NCI-H2081 (cell line): ENCODE measurements around the gene SPHK1.

Experiments
- DNase-seq, 2 experiments: peaks; one replicate each; lab custom pipeline; 2025; lab: John Stamatoyannopoulos, UW

The SPHK1 gene

GRCh38 chr17:76433693-76434092 lies 49.3 kb downstream of the SPHK1 start:
- DNase-seq: no peak

DNA sequence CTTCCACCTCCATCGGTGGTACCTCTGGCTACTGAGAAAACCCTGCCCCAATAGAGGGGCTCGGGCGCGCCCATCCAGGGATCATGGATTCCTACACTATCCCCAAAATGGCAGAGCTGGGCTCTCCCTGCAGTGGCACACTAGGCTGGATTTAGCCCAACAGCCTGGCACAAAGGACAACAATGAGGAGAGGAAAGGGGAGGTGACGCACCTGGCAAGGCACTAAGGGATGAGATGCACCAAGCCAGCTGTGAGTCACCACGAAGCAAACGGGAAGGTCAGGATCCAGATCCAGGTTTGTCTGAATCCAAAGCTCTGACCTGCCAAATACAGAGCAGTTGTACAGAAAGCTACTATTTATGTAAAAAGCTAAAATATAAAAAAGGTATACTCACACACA lies 50.5 kb downstream of the SPHK1 start:
- peak in 1 of 2 experiments; percentile 16 for DNase-seq

DNA sequence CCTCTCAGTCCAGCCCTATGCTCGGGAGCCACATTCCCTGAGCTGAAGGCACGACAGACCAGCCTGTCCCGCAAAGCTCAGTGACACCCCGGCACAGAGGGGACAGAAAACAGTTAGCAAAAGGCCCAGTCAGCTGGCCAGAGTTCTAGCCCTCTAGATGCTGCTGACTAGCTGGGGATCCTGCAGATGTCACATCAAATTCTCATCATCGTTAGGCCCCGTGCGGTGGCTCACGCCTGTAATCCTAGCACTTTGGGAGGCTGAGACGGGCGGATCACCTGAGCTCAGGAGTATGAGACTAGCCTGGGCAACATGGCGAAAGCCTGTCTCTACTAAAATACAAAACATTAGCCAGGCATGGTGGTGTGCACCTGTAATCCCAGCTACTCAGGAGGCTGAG lies 51.3 kb downstream of the SPHK1 start:
- DNase-seq: no peak
